ENCODE measurements around the gene RAET1G.
"Not testable (repeated sequence)": the region's sequence is repeated elsewhere in the genome, so short reads cannot be mapped to it uniquely, and the experiment has no call there.

RAET1G gene

GRCh38 chr6:149913540-149914240, 9.2 kb downstream of the RAET1G start:
- no peak for DNase-seq (ENCODE audit: low read depth in 2 of 2)

- DNase-seq (ENCODE audit: low read depth in 2 of 2), result no peak
These were observed 9.8 kb downstream of the RAET1G start for GRCh38 chr6:149913085-149913484.

- DNase-seq (ENCODE audit: low read depth in 2 of 2), result not testable (repeated sequence)
These were observed 10.2 kb downstream of the RAET1G start for GRCh38 chr6:149912680-149913079.

DNA sequence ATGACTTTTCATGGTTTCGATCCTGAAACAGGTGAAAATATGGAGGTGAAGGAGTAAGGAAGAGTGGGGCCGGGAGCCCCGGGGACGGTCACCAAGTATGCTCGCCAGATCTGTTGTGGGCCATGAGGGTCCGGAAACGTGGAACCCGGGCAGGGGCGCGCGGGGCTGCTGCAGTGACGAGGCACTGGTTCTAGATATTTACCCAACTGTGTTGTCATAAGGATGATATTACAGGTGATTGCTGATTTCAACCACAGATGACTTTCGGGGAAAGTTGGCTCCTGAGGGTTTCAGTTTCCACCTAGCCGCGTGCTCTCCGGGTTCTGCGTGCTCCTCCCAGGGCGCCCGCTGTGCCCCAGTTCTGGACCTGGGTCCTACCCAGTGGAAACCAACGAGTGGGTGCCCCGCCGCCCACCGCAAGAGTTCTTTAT, 12.2 kb downstream of the RAET1G start:
- DNase-seq (ENCODE audit: low read depth in 2 of 2), result no peak

GRCh38 chr6:149909701-149910470, 13.0 kb downstream of the RAET1G start:
- no peak for DNase-seq (ENCODE audit: low read depth in 2 of 2)

DNA sequence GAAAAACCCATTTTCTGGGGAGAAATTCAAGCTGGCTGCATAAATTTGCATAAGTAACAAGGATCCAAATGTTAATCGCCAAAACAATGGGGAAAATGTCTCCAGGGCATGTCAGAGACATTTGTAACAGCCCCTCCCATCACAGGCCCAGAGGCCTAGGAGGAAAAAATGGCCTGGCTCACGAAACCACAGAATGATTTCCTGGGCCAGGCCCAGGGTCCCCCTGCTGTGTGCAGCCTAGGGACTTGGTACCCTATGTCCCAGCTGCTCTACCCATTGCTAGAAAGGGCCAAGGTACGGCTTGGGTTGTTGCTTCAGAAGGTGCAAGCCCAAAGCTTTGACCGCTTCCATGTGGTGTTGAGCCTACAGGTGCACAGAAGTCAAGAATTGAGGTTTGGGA, 14.4 kb downstream of the RAET1G start:
- DNase-seq (ENCODE audit: low read depth in 2 of 2), result not testable (repeated sequence)

DNA sequence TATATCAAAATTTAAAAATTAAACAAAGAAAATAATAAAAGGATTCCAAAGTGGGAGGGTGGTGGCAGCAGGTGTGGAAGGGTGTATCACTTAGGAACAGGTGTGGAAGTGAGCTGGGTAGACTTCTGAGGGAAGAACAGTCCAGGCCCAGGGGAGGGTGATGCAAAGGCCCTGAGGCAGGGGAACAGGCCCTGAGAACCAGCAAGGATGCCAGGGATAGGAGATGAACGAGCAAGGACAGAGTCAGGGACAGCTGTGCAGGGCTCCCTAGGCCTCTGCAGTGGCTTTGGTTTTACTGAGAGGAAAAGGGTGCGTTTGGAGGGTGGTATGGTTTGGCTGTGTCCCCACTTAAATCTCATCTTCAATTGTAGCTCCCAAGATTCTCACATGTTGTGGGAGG, 15.6 kb downstream of the RAET1G start:
- DNase-seq (ENCODE audit: low read depth in 2 of 2), result no peak

DNA sequence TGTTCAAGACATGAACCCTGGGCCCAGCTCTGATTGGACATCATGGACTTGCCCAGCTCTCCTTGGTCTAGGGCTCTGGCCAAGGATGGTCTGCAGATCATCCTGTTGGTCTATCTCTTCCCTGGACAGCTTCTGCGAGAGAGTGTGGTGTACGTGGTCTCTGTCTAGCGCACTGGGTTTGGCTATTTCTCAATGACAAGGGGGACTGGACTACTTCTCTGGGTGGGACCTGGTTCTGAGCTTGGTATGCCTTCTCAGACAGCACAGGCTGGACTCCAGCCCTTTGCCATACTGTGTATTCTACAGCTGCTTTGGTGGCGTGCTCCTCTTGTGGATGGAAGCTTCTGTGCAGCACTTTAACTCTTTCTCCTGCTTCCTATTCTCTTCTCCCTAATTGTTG, 16.5 kb downstream of the RAET1G start:
- no peak for DNase-seq (ENCODE audit: low read depth in 2 of 2)

DNA sequence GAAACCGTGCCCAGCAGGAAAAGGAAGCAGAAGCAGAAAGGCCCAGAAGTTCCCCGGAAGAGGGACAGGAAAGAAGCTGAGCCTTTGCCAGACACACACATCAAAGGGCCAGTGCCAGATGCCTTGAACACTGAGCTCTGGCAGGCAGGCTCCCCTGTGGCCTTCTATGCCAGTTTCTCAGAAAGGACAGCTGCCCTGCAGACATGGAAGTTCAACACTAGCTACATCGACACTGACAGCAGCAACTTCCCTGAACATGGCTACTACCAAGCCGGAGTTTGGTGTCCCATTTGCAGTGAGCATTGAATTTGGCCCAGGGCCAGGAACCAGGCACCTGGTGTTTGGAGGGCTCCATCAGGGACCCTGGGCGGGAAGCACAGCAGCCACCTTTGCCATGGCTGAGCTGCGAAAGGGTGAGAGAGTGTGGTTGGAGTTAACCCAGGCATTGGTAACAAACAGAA, 17.0 kb downstream of the RAET1G start:
- no peak for DNase-seq (ENCODE audit: low read depth in 2 of 2)

- no peak for DNase-seq (ENCODE audit: low read depth in 2 of 2)
These were observed 17.5 kb downstream of the RAET1G start for GRCh38 chr6:149905371-149905910.

- no peak for DNase-seq (ENCODE audit: low read depth in 2 of 2)
These were observed 18.1 kb downstream of the RAET1G start for GRCh38 chr6:149904661-149905370.

- no peak for DNase-seq (ENCODE audit: low read depth in 2 of 2)
These were observed 18.8 kb downstream of the RAET1G start for GRCh38 chr6:149903938-149904611.

DNA sequence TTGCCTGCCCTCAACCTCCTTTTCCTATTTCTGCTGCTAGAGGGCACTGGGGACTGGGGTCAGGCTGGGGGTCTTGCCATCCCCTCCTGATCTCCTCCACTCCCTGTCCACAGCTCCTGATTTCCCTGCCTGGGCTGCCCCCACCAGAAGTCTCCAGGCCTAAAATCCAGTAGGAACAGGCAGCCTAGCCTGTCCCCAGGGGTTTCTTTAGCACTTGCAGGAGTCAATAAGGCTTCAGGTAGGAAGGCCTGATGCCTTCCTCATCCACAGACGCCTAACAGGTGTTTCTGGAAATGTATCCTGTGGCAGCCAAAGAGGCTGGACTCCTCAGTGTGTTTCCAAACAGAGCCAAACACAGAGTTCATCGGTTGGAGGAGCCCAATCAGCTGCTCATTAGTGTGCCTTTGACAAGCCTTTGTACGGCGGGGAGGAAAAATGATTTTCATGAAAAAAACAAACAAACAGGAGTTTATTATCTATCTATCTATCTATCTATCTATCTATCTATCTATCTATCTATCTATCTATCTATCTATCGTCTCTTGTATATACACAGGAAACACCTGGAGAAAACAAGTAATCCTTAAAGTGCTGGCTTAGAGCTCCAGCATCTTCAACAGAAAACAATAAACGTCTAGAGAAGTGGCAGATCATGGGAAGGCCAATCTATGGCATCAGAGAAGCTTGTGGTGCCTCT, 21.3 kb downstream of the RAET1G start:
- no peak for DNase-seq (ENCODE audit: low read depth in 2 of 2)

DNA sequence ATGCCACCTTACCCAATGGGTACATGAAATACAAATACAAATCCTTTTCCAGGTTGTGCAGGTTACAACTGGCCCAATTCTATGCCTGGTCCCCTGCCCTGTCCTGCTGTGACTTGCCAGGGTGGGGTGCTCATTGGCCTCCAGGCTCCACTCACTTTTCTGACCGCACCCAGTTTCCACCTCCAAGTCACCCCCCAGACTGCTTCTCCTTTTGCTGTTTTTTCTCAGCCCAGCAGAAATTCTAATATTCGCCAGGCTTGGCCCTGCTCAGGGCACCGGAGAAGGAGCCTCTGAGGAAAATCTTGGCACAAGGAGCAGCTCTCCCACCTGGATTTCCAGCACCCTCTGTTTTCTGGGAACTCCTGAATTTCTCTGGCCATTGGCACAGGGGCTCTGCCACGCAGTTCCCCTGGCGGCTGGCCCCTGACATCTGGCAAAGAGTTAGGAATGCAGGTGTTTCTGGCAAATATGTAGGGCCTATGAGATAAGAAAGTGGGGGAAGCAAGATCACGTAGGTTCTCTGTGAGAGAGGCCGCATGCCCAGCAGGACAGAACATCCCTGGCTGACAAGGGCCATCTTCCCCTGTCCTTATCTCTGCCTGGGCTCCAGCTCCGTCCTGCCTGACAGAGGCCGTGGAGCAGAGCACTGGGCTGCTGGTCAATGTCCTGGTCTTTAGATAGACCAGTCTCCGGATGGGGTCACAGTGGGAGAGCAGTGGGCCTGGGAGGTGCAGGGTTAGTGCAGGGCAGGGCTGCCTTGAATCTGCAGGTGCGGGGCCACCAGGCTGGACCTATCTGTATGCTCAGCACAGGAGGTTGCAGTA, 22.1 kb downstream of the RAET1G start:
- no peak for DNase-seq (ENCODE audit: low read depth in 2 of 2)

DNA sequence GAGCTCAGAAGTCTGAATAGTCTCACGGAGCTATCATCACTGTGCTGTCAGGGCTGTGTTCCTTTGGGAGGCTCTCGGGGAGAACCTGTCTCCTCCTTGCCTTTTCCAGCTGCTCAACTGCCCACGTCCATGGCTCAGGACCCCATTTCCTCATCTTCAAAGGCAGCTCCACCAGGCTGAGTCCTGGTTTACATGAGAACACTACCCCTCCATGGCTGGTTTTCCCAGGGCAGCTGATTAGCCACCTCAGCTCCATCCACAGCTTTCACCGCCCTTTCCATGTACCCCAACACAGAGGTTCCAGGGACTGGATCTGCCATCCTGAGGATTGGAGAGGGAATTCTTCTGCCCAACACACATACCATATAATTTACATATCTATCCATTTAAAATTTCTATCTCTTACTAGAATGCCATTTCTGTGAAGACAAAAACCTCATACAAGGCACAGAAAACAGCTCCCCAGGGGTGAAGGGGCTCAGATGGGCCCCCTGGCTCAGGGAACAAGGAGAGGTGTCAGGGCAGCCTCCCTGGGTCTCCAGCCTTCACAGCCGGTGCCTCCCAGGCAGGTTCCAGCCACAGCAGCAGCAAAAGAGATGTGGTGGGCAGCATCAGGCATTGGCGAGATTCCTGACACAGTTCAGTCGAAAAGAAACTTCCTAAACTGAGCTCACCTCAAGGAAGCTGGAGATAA, 22.8 kb downstream of the RAET1G start:
- DNase-seq (ENCODE audit: low read depth in 2 of 2), result no peak

- DNase-seq (ENCODE audit: low read depth in 2 of 2), result no peak
These were observed 23.4 kb downstream of the RAET1G start for GRCh38 chr6:149899486-149899885.

DNA sequence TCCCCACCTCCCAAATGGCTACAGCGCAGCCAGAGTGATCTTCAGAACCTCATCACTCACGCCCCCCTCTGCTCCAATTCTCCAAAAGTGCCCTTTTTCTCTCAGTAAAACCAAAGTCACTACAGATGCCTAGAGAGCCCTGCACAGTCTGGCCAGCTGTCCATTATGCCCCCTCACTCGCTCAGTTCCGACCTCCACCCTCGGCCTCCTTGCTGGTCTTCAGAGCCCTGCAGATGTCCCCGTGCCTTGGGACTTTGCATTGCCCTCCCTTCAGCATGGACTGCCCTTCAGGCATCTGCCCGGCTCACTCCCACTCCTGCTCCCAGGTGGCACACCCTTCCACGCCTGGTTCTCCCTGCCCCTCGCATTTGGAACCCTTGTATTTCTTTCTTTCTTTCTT, 24.0 kb downstream of the RAET1G start:
- DNase-seq (ENCODE audit: low read depth in 2 of 2), result no peak

DNA sequence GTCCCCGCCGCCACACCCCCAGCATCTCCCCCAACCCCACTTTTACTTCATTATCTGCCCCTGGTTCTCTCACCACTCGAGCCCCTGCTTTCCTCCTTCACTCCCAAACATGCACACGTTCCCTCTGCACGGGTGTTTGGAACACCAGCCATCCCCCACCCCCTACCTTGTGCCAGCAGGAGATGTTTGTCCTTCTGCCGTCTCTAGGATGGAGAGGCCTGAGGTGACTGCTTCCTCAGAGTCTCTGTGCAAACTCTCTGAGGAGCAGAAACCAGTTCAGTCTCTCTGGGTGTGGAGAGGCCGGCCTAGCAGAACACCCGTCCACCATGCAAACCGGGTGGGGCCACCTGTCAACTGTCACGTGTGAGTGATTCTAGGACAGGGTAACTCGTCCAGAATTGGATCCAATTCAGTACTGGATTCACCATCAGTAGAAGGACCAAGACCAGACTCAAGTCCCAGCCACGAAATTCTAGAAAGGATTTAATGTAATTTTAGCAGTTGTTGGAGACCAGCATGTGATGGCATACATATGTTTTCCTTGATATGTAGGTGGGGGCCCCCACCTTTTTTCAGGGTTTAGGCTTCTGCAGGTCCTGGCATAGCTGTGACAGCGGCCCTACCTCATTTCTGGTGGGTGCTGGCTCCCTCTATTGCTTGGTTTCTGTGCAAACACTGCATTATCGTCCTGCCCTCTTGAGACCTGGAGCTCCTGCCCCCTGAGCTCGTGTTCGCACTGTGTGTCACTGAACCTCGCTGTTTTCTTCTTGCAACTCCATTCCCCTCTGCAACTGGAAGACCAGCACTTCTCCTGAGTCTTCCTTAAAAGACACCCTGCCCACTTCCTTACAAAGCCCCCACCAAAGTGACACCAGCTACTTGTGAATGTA, 24.8 kb downstream of the RAET1G start, which contains the start of gene RAET1E:
RAET1E (minus strand) TSS at position 259 of the 890 bp plus-strand sequence. CDS start 7,212 bp downstream, outside the sequence.
- DNase-seq (ENCODE audit: low read depth in 2 of 2), result no peak
